Breast epithelium (tissue), 4 donors: ENCODE results near the gene WDR70. TPM values are rescaled to one million over a fixed set of nuclear protein-coding genes. Genes with fewer than 3 reads are reported as not detected.
"Not testable (repeated sequence)": the region's sequence is repeated elsewhere in the genome, so short reads cannot be mapped to it uniquely, and the experiment has no call there.

Experiments
- DNase-seq, 2 donors: peaks; one replicate each; pipeline ENCODE4 v3.0.0-alpha.2; 2019; ENCODE audit warnings: low spot score in 2 of 2
- H3K27ac ChIP-seq, 2 donors: fragments of 200-600 bp; sonication (generic) in 1 of 2; one replicate each; pipeline ENCODE4 v1.5.1; 2016 to 2019; ENCODE audit warnings: mild to moderate bottlenecking in 1 of 2
- H3K27me3 ChIP-seq, 2 donors: fragments of 200-600 bp; sonication (generic) in 1 of 2; one replicate each; pipeline versions ENCODE4 v1.5.1 to v1.6.0; 2017 to 2019; ENCODE audit warnings: control low read depth in 1 of 2, mild to moderate bottlenecking in 1 of 2
- H3K36me3 ChIP-seq: fragments of 200-600 bp; one replicate; pipeline ENCODE4 v1.5.1; 2019
- H3K4me1 ChIP-seq, 2 donors: fragments of 200-600 bp; sonication (generic); one replicate each; pipeline ENCODE4 v1.5.1; 2016 to 2019; ENCODE audit warnings: control low read depth in 1 of 2
- H3K4me3 ChIP-seq, 3 donors: fragments of 200-600 bp; sonication (generic); 1 replicate in 2 of 3; 2 replicates in 1 of 3; pipeline ENCODE4 v1.5.1; 2016 to 2019; ENCODE audit warnings: mild to moderate bottlenecking in 3 of 3, moderate library complexity in 2 of 3
- H3K9me3 ChIP-seq, 2 donors: fragments of 200-600 bp; sonication (generic) in 1 of 2; one replicate each; pipeline ENCODE4 v1.5.1; 2016 to 2019; ENCODE audit warnings: control low read depth in 1 of 2
- POLR2A ChIP-seq: fragments of 450-650 bp; IDR thresholded peaks from one replicate; pipeline ENCODE4 v1.6.1; 2016; ENCODE audit warnings: antibody characterized with exemption, mild to moderate bottlenecking, moderate library complexity
- POLR2AphosphoS5 ChIP-seq, 3 donors: sonication (generic); formaldehyde crosslinking; IDR thresholded peaks; one replicate each; pipeline ENCODE4 v1.6.1; 2017; ENCODE audit warnings: antibody characterized with exemption in 3 of 3
- intact Hi-C: fragments of 100-400 bp; cut with DNase I; formaldehyde crosslinking; loops from one replicate; pipeline ENCODE4 v1.15.1; 2023; ENCODE audit warnings: low total_unique reads
- total RNA-seq, 3 donors: library from RNA; depleted of rRNA; stranded (reverse); fragments of >200 nt; gene quantifications; one replicate each; pipeline ENCODE4 v1.1.0, GENCODE V29; 2016
- TF ChIP-seq, protein P1 (sequence below), 3 donors: fragments of 450-650 bp; IDR thresholded peaks; one replicate each; pipeline ENCODE4 v1.5.1; 2016 to 2017; ENCODE audit warnings: antibody characterized with exemption in 3 of 3, mild to moderate bottlenecking in 3 of 3, moderate library complexity in 3 of 3

The WDR70 gene
- total RNA-seq, 3 donors from 2014 or later, result 29.6 to 40.2 (median 37.0) TPM

DNA sequence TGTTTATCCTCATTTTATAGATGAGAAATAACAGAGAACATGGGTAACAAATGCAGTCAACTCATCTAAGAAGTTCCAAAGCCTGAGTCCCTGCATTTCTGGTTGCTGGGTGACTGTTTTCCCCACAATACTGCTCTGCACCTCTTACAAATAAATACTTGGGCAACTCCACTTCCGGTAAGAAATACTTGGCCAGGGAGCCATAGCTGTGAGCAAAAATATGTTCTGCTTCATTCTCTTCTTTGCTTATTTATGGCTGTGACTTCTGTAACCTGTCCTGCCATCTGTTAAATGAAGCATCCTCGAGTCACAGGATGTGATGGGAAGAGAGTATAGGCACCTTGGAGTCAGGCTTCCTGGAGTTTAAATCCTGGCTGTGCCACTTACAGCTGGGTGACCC is 410.9 kb downstream of the WDR70 start:
- no peak overlapping the region for H3K4me3 ChIP-seq
- DNase-seq, result no peak
- intact Hi-C loops, result no loop called here
- H3K27ac ChIP-seq, result no peak overlapping the region
- peaks cover 10 to 14% of the 10 kb centered on the region in 2 donors for H3K9me3 ChIP-seq
- no peaks in the 10 kb centered on the region for H3K27me3 ChIP-seq
- TF ChIP-seq POLR2A, result no peak
- TF ChIP-seq, protein P1, sequence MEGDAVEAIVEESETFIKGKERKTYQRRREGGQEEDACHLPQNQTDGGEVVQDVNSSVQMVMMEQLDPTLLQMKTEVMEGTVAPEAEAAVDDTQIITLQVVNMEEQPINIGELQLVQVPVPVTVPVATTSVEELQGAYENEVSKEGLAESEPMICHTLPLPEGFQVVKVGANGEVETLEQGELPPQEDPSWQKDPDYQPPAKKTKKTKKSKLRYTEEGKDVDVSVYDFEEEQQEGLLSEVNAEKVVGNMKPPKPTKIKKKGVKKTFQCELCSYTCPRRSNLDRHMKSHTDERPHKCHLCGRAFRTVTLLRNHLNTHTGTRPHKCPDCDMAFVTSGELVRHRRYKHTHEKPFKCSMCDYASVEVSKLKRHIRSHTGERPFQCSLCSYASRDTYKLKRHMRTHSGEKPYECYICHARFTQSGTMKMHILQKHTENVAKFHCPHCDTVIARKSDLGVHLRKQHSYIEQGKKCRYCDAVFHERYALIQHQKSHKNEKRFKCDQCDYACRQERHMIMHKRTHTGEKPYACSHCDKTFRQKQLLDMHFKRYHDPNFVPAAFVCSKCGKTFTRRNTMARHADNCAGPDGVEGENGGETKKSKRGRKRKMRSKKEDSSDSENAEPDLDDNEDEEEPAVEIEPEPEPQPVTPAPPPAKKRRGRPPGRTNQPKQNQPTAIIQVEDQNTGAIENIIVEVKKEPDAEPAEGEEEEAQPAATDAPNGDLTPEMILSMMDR (IDR thresholded peaks at IDR 0.05), result no peak
- no peaks in the 10 kb centered on the region for H3K4me1 ChIP-seq
- no peaks in the 10 kb centered on the region for H3K36me3 ChIP-seq

GRCh38 chr5:37791321-37791720 is 412.2 kb downstream of the WDR70 start:
- no peak for TF ChIP-seq POLR2AphosphoS5 (IDR thresholded peaks at IDR 0.05)
- TF ChIP-seq POLR2A, result no peak
- TF ChIP-seq, protein P1 (IDR thresholded peaks at IDR 0.05), result no peak
- intact Hi-C loops, result no loop called here

DNA sequence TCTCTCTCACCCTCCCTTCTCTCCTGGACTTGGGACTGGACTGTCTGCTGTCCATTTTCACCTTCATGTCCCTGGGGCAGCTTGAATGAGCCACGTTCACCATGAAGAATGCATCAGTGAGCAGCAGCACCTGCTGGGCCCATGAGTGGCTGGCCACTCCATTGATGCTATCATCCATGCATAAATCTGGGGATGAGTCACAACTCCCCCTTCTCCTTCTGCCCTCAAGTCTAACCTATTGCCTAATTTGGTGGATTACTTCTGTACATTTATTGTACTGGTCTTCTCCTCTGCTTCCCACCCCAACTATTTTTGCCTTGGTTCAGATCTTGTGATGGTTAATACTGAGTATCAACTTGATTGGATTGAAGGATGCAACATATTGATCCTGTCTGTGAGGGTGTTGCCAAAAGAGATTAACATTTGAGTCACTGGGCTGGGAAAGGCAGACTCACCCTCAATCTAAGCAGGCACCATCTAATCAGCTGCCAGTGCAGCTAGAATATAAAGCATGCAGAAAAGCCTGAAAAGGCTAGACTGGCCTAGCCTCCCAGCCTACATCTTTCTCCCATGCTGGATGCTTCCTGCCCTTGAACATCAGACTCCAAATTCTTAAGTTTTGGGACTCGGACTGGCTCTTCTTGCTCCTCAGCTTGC is 414.0 kb downstream of the WDR70 start:
- Histone ChIP-seq H3K27ac (no peak overlapping the region), H3K36me3 (no peaks in the 10 kb centered on the region), H3K4me3 (no peak overlapping the region), H3K27me3 (no peaks in the 10 kb centered on the region), H3K4me1 (no peaks in the 10 kb centered on the region), H3K9me3 (peaks cover 10 to 26% of the 10 kb centered on the region in 2 donors)
- intact Hi-C loops, result no loop called here
- DNase-seq, result no peak
- TF ChIP-seq POLR2AphosphoS5 (IDR thresholded peaks at IDR 0.05) (no peak), POLR2A (no peak)
- TF ChIP-seq, protein P1 (IDR thresholded peaks at IDR 0.05), result no peak

More at GRCh38 chr5:37791321-37791720, 412.2 kb downstream of the WDR70 start:
- Histone ChIP-seq H3K4me1 (no peaks in the 10 kb centered on the region), H3K9me3 (peaks cover 10 to 24% of the 10 kb centered on the region in 2 donors), H3K27me3 (no peaks in the 10 kb centered on the region), H3K27ac (no peak overlapping the region), H3K36me3 (no peaks in the 10 kb centered on the region), H3K4me3 (no peak overlapping the region)
- DNase-seq, result no peak

DNA sequence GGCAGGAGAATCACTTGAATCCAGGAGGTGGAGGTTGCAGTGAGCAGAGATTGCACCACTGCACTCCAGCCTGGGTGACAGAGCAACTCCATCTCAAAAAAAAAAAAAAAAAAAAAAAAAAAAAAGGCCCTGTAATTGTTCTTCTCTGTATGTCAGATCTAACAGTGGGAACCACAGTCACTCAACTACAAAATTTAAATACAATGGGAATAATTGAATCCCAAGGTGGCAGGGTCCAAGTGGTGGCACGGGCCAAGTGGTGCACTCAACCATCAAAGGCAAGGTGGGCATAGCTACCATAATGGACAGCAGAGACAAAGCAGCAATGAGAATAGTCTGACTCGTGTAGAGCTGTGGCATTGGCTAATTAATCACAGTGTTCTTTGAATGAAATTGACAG is 416.2 kb downstream of the WDR70 start:
- not testable (repeated sequence) for DNase-seq, H3K36me3 ChIP-seq, H3K27ac ChIP-seq, H3K27me3 ChIP-seq, H3K4me3 ChIP-seq, H3K4me1 ChIP-seq
- peaks cover 10 to 26% of the 10 kb centered on the region in 2 donors for H3K9me3 ChIP-seq
- intact Hi-C loops, result loop anchor here (5.0 kb wide), 1 partner anchor 287 kb away; no protein-coding TSS in a partner anchor

DNA sequence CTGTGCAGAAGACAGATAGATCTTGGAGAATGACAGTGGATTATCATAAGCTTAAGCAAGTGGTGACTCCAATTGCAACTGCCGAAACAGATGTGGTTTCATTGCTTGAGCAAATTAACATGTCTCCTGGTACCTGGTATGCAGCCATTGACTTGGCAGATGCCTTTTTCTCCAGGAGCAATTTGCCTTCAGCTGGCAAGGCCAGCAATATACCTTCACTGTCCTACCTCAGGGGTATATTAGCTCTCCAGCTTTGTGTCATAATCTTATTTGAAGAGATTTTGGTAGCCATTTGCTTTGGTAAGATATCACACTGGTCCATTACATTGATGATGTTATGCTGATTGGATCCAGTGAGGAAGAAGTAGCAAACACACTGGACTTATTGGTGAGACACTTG is 417.3 kb downstream of the WDR70 start:
- DNase-seq, H3K4me1 ChIP-seq, H3K27me3 ChIP-seq, H3K36me3 ChIP-seq, H3K27ac ChIP-seq, H3K4me3 ChIP-seq: not testable (repeated sequence)
- intact Hi-C loops, result loop anchor here (5.0 kb wide), 1 partner anchor 286 kb away; no protein-coding TSS in a partner anchor
- peaks cover 10 to 26% of the 10 kb centered on the region in 2 donors for H3K9me3 ChIP-seq

GRCh38 chr5:37799865-37800421 is 420.8 kb downstream of the WDR70 start:
- Histone ChIP-seq H3K27me3 (no peaks in the 10 kb centered on the region), H3K9me3 (peaks cover under 1 to 13% of the 10 kb centered on the region in 2 donors), H3K36me3 (no peaks in the 10 kb centered on the region), H3K27ac (no peak overlapping the region), H3K4me1 (no peaks in the 10 kb centered on the region), H3K4me3 (no peak overlapping the region)
- no peak for DNase-seq
- intact Hi-C loops, result loop anchor here (5.0 kb wide), 1 partner anchor 282 kb away; no protein-coding TSS in a partner anchor
- no peak for TF ChIP-seq POLR2A
- TF ChIP-seq POLR2AphosphoS5 (IDR thresholded peaks at IDR 0.05), result no peak
- TF ChIP-seq, protein P1 (IDR thresholded peaks at IDR 0.05), result no peak
